HG02759 (cell line): ENCODE measurements around the gene MS4A12.
"Not testable (repeated sequence)": the region's sequence is repeated elsewhere in the genome, so short reads cannot be mapped to it uniquely, and the experiment has no call there.

Experiments
- ATAC-seq: cut with Tn5 transposase; IDR thresholded peaks from one replicate; pipeline ENCODE4 v1.9.1; 2021; ENCODE audit warnings: mild to moderate bottlenecking, moderate library complexity; ENCODE audit not compliant: unreplicated experiment

MS4A12 gene, protein sequence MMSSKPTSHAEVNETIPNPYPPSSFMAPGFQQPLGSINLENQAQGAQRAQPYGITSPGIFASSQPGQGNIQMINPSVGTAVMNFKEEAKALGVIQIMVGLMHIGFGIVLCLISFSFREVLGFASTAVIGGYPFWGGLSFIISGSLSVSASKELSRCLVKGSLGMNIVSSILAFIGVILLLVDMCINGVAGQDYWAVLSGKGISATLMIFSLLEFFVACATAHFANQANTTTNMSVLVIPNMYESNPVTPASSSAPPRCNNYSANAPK

DNA sequence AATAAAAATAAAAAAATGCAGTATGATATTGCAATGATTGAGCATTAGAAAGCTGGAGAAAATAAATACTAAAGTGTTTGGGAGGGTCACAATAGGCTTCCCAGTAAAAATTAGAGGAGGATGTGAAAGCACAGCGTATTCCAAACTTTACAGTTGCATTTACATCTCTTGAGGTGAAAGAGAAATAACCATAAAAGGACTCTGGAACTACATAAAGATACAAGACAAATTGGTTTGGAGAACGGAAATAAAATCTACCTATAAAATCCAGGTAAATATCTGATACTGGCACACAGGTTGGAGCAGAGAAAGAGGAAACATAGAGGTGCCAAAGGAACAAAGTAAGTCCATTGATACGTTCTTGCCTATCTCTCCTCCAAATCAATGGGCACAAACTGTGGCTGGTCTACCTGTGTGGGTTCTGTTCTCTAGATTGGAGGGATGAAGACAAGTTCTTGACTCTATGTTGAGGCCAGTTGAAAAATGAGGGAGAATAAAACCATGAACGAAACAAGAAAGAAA, at the start of gene MS4A12:
TSS of gene MS4A12 (plus strand) at position 291 of the 522 bp plus-strand sequence. CDS start 4,541 bp downstream, outside the sequence.
- ATAC-seq, result no peak

DNA sequence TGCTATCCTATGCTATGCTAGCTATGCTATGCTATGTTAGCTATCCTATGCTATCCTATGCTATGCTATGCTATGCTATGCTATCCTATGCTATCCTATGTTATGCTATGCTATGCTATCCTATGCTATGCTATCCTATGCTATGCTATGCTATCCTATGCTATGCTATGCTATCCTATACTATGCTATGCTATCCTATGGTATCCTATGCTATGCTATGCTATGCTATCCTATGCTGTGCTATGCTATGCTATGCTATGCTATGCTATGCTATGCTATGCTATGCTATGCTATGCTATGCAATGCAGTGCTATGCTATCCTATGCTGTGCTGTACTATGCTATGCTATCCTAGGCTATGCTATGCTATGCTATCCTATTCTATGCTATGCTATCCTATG, 45.5 kb upstream of the MS4A12 start:
- no peak for ATAC-seq

DNA sequence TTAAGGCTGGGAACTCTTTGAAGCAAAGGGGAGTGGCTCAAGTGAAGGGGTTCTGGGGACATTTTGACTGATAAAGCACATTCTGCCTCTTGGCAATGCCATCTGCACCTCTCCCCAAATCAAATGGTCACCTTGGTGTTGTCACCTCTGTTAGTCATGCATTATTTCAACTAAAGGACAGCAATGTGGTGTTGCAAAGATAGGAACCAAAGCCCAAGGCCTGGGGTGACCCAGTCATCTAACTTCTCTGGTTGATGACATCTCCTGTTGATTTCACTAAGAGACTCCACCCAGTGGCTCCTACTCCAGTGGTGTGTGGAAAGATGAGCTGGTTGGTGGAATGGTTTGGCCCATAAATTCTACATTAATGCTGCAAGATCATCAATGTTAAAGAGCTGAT, 44.7 kb upstream of the MS4A12 start:
- no peak for ATAC-seq

DNA sequence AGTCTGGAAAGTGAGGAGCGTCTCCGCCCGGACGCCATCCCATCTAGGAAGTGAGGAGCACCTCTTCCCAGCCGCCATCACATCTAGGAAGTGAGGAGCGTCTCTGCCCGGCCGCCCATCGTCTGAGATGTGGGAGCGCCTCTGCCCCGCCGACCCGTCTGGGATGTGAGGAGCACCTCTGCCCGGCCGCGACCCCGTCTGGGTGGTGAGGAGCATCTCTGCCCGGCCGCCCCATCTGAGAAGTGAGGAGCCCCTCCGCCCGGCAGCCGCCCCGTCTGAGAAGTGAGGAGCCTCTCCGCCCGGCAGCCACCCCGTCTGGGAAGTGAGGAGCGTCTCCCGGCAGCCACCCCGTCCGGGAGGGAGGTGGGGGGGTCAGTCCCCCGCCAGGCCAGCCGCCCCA, 41.4 kb upstream of the MS4A12 start:
- ATAC-seq, result not testable (repeated sequence)

DNA sequence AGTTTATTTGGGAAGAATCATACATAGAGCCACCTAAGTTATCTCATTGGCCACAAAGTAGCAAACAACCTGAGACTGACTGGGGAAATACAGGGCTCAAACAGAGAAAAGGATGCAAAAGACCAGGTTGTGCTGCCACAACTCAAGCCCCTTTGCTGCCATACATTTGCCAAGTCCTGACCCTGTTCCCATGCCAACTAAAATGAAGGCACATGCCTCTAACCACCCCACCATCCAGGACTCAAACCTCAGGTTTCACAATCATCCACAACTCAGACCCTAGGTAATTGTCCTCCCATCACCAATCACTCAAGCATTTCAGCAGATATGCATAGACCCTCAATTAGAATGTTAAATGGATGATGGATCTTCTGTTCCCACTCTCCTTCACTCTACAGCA, 38.4 kb upstream of the MS4A12 start:
- no peak for ATAC-seq

DNA sequence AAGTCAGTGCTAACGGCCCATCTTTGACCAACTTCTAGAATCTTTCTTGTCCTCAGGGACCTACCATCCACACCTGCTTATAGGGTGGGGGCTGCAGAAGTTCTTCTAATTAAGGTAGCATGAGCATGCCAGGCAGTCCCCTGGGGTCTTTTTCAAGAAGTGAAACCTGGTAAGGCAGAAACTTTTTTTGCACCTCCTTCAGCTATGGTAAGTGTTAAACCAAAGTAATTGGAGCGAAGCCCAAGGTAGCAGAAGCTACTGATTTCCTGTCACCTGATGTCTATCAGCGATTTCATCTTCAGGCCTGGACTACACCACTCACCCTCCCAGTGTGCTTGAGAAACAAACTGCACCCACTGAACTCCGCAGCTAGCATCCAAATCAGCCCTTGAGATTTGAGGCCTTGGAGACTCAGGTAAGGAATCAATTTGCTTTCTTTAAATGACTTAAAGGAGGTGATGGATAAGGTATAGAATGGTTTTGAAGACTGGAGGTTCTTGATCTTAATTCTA, 37.0 kb upstream of the MS4A12 start, which contains the start of gene MS4A1:
TSS of gene MS4A1 (plus strand) at position 317 of the 512 bp plus-strand sequence. CDS start 6,528 bp downstream, outside the sequence.
- ATAC-seq, result peak; percentile 91

DNA sequence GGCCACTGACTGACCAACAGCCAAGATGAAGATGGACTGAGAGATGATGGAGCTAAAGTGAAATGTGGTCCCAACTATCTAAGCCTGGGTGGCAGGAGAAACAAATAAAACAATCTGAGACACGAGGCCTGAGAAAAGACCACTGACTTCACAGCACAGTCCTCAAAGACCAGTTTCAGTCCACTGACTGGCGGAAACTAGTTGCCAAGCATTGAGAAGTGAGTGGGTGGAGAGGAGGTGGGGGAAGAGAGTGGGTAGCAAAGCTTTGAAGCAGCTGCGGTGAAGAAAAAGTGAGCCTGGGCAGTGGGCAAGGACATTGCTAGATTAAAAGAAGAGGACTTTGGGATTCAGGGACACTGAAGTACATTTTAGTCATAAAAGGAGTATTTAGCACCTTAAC, 35.0 kb upstream of the MS4A12 start:
- ATAC-seq, result peak; percentile 37

DNA sequence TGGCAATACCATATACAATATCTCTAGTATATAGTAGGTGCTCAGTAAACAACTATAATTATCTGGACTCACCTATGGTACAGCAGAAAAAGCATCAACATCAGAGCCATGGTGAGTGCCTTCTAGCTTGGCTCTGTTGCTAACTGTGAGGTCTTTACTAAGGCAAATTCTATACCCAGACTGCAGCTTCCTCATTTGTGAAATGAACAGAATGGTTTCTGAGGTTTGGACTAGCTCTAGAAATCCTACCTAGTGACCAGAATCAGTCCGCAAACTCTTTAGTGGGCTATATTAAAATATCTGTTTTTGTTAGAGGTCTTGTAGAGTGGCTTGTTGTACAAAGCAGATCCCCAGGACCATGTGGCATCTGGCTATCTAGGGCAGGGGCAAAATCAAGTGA, 33.2 kb upstream of the MS4A12 start:
- ATAC-seq, result no peak

DNA sequence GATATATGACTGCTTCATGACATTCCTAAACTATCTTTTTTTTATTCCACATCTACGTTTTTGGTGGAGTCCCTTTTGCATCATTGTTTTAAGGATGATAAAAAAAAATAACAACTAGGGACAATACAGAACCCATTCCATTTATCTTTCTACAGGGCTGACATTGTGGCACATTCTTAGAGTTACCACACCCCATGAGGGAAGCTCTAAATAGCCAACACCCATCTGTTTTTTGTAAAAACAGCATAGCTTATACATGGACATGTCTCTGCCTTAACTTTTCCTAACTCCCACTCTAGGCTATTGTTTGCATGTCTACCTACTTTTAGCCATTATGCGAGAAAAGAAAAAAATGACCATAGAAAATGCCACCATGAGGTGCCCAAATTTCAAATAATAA, 23.7 kb upstream of the MS4A12 start:
- ATAC-seq, result no peak

DNA sequence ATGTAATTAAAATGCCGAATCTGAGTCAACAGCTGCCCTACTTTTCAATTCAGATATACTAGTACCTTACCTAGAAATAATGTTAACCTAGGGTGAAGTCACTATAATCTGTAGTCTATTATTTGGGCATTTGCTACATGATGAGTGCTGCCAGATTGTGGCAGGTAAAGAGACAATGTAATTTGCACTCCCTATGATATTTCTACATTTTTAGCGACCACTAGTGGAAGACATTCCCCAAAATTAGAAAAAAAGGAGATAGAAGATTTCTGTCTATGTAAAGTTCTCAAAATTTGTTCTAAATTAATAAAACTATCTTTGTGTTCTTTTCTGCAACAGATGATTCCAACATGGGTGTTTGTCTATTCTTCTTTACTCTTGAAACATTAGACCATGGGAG, 22.9 kb upstream of the MS4A12 start:
- ATAC-seq, result no peak

DNA sequence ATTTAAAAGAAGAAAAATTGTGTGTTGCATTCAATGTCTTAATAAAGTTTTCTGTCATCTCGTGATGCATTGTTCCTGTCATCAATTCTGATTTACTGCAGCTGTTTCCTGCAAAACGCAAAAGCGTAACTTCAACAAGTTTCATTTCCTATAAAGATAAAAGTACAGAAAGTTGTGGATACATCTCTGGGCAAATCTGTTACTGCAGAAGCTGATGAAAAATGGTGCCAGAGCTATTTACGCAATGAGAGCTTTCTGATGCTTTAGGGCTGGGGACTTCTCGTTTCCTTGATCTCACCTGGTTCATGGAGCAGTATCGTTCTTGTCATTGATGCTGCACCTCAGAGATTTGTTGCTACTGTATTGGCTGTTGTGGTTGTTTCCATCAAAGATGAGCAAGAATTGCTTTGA, 15.5 kb upstream of the MS4A12 start:
- ATAC-seq, result peak; percentile 56

DNA sequence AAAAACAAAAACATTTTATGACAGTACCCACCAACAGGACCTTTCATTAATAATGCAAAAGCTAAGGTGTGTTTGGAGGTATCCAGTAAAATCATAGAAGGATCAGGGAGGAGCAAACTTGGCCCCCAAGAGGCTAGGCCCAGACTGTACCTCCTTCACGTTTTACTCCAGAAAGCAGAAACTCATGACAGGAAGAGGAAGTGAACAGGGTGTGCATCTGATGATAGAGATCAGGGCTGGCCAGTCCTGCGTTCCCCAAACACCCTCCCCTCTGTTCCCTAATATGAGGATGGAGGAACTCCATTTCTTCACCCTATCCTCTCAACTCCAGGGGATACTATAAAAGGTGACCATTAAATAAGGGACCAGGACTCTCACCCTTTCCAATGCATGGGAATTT, 10.2 kb upstream of the MS4A12 start:
- peak; percentile 42 for ATAC-seq

DNA sequence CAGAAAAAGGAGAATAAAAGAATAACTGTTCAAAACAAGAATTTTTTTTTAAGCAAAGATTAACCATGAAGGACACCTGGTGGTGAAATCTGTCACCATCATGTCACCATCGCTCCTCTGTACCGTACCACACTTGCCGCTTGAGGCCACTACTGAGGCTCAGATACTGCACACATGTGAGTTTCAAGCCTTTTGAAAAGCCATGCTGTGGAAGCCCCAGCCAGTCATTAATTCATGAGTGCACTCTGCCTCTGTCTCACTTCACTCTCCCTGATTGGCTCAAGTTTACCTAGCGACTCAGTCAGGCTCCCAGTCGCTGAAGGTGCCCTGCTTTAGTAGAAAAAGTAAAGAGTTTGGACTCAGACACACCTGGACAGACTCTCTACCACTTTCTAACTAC, 6.6 kb upstream of the MS4A12 start:
- peak; percentile 96 for ATAC-seq

DNA sequence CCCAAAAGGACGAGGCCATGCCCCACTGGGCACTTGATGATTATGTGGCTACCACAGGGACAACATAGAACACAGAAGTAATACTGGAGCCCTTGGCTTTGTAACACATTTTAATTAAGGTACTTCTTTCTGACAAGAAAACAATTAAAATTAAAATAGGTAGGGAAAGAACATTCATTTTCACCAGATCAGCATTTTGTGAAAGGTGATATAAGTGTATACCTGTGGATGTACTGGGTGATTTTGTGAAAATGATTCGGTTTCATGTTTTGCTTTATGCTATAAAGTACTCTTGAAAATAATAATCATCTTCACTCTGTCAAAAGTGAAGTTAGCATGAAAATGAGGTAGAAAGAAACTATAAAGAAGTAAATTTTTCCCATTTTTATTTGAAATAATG, 876 bp downstream of the MS4A12 start:
- ATAC-seq, result no peak

DNA sequence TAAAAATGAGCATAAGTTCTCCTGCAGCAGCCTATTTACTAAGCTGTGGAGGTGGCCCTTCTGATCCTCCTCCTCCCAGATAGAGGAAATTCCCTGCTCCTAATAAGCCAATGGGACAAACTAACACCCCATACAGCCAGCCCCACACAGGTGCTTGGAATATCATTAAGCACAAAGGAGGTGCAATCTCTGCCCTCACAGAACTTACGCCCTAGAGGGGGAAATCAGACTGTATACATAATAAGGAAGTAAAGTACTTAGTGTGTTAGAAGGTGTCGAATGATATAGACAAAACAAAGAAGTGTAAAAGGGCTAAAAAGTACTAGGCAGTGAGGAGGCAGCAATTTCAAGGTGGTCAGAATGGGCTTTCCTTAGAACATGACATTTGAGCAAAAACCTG, 5.8 kb downstream of the MS4A12 start:
- ATAC-seq, result no peak

DNA sequence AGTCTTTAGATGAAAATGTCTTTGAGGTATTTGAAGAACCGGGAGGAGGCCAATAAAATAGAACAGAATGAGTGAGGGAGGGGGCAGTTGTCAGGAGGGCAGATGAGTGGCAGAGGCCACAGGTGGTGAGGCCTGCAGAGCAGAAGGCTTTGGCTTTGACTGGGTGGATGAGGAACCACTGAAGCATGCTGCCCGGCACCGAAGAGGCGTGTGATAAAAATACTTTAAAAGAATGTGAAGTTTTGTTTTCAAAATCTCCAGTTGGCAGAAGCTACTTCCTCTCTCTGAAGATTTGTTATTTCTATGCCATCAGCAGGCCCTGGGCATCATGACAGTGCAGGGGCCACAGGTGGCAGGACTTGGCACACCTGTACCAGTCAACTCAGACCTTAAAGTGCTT, 6.3 kb downstream of the MS4A12 start:
- ATAC-seq, result peak; percentile 76

DNA sequence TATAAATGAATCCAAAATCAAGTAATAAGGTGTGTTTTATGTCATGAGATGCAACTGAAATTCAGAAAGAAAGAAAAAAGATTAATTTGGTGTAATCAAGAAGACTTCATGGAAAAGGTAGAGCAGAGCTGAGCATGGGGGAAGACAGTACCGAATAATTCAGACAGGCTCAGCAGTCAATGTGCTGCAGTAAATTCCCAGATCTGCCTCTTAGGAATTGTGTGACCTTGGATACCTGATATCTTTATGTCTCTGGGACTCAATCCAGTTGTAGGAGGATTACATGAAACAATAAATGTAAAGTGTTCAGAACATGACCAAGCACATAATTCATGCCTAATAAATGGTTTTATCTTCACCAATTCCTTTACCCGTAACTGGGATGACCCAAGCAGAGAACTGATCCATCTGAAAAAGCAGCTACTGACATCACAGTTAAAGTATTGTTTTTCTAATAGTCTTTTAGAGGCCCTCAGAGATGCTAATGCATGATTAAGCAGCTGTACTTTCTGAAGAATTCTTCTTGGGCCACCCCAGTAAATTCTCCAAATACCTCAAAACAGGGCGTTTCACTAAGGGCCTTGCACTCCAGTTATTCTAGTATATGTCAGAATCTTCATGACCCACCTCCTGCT, 7.8 kb downstream of the MS4A12 start:
- no peak for ATAC-seq

DNA sequence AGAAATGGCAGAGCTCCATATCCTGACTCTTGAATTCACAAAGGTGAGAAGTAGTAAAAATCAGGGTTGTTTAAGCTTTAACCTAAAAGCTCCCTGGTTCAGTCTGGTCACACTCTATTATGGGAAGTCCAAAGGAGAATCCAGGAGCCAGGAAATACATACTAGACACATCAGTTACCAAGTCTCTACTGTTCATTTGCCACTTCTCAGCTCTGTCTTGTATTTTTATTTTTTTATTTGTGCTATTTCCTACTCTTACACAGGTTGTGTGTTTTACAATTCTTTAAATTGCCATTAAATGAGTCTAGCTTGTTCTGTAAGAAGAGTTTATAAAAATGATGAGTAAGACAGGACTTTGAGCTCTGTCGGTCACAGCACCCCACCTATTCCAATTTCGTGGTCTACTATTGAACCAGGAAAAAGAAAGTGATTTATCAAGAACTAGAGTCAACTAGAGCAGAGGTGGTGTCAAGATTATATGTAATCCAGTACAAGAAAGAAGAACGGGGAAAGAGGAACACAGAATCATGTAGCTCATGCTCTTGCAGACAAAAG, 9.7 kb downstream of the MS4A12 start:
- ATAC-seq, result no peak

DNA sequence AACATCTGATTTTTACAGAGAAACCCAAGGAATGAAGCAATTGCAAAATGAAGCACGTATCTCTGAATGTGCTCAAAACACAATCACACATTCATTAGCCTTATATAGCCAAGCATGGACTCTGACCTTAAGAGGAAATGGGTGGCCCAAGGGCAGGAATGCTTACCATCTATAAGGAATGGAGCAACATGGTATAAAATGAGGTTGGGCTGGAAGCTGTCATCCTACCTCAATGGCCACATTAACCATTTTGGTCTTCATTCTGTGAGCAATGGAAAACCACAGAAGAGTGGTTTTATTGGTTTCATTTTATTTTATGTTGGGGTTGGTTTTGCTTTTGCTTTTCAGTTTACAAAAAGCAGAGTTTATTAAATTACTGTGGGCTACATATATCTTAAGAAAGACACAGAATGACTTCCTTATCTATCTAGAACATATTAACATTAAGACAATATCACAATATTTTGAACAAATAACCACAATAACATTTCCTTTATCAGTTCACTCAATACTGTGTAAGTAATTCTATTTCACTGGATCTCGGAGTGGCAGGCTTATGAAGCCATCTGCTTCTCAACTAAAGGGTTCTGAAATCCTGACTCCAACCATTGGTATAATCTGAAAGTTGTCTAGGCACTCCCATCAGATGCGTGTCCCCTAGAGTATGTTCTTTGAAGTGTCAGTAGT, 11.8 kb downstream of the MS4A12 start:
- no peak for ATAC-seq

DNA sequence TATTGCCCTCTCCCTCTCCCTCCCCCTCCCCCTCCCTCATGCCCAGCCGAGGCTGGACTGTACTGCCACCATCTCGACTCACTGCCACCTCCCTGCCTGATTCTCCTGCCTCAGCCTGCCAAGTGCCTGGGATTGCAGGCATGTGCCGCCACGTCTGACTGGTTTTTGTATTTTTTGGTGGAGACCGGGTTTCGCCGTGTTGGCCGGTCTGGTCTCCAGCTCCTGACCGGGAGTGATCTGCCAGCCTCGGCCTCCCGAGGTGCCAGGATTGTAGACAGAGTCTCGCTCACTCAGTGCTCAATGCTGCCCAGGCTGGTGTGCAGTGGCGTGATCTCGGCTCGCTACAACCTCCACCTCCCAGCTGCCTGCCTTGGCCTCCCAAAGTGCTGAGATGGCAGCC, 17.0 kb downstream of the MS4A12 start:
- not testable (repeated sequence) for ATAC-seq

DNA sequence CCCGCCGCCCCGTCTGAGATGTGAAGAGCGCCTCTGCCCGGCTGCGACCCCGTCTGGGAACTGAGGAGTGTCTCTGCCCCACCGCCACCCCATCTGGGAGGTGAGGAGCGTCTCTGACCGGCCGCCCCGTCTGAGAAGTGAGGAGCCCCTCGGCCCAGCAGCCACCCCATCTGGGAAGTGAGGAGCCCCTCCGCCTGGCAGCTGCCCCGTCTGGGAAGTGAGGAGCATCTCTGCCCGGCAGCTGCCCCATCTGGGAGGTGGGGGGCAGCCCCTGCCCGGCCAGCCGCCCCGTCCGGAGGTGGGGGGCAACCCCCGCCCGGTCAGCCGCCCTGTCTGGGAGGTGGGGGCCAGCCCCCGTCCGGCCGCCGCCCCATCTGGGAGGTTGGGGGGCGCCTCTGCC, 17.6 kb downstream of the MS4A12 start:
- ATAC-seq, result not testable (repeated sequence)
